Head of caudate nucleus (tissue), 42 donors: ENCODE results near the gene ATL1.

ENCODE experiments used
- DNase-seq, 42 donors: peaks; one replicate each; pipeline versions ENCODE4 v3.0.0 to v3.0.0-alpha.2; 2020 to 2021; ENCODE audit warnings: mixed read lengths in 7 of 42
- intact Hi-C: fragments of 100-400 bp; cut with DNase I; formaldehyde crosslinking; loops from one replicate; pipeline ENCODE4 v1.15.0; 2022

The ATL1 gene

GRCh38 chr14:50578433-50578832, 18.5 kb downstream of the ATL1 start:
- no peak for DNase-seq

GRCh38 chr14:50590464-50590863, 30.5 kb downstream of the ATL1 start:
- no peak for DNase-seq
- intact Hi-C loops = no loop called here

More at GRCh38 chr14:50578433-50578832, 18.5 kb downstream of the ATL1 start:
- intact Hi-C loops = no loop called here

- DNase-seq = no peak
- intact Hi-C loops = no loop called here
These were observed 34.8 kb downstream of the ATL1 start for GRCh38 chr14:50594577-50595316.

GRCh38 chr14:50598765-50599164, 38.8 kb downstream of the ATL1 start:
- intact Hi-C loops = no loop called here
- DNase-seq = no peak

- peak in 5 of 42 donors; percentile 15 to 58 (median 36) for DNase-seq
- intact Hi-C loops = loop anchor here (5.0 to 10.0 kb wide), 3 partner anchors 65 to 175 kb away; partner anchors contain the start of gene SAV1
These were observed 39.9 kb downstream of the ATL1 start for GRCh38 chr14:50599700-50600444.

- DNase-seq = peak in 5 of 42 donors; percentile 13 to 48 (median 39)
- intact Hi-C loops = loop anchor here (5.0 to 10.0 kb wide), 3 partner anchors 64 to 174 kb away; partner anchors contain the start of gene SAV1
These were observed 40.9 kb downstream of the ATL1 start for GRCh38 chr14:50600849-50601248.

- DNase-seq = no peak
- intact Hi-C loops = loop anchor here (5.0 to 10.0 kb wide), 3 partner anchors 63 to 173 kb away; partner anchors contain the start of gene SAV1
These were observed 41.4 kb downstream of the ATL1 start for GRCh38 chr14:50601394-50601793.

- intact Hi-C loops = loop anchor here (5.0 to 10.0 kb wide), 3 partner anchors 63 to 173 kb away; partner anchors contain the start of gene SAV1
- DNase-seq = peak in 1 of 42 donors; percentile 17
These were observed 42.1 kb downstream of the ATL1 start for GRCh38 chr14:50602035-50602434.

- intact Hi-C loops = loop anchor here (5.0 to 10.0 kb wide), 3 partner anchors 61 to 171 kb away; partner anchors contain the start of gene SAV1
- DNase-seq = no peak
These were observed 43.6 kb downstream of the ATL1 start for GRCh38 chr14:50603565-50603964.

GRCh38 chr14:50605766-50606165, 45.8 kb downstream of the ATL1 start:
- intact Hi-C loops = loop anchor here (10.0 kb wide), 2 partner anchors 59 to 169 kb away; partner anchors contain the start of gene SAV1
- DNase-seq = no peak

GRCh38 chr14:50606468-50606867, 46.5 kb downstream of the ATL1 start:
- DNase-seq = no peak
- intact Hi-C loops = loop anchor here (10.0 kb wide), 2 partner anchors 58 to 168 kb away; partner anchors contain the start of gene SAV1

- intact Hi-C loops = loop anchor here (10.0 kb wide), 2 partner anchors 58 to 168 kb away; partner anchors contain the start of gene SAV1
- no peak for DNase-seq
These were observed 47.2 kb downstream of the ATL1 start for GRCh38 chr14:50607181-50607580.

- intact Hi-C loops = loop anchor here (10.0 kb wide), 2 partner anchors 57 to 167 kb away; partner anchors contain the start of gene SAV1
- no peak for DNase-seq
These were observed 47.8 kb downstream of the ATL1 start for GRCh38 chr14:50607761-50608160.

- no peak for DNase-seq
- intact Hi-C loops = loop anchor here (10.0 kb wide), 2 partner anchors 56 to 166 kb away; partner anchors contain the start of gene SAV1
These were observed 48.4 kb downstream of the ATL1 start for GRCh38 chr14:50608302-50608851.

GRCh38 chr14:50610465-50610864, 50.5 kb downstream of the ATL1 start:
- intact Hi-C loops = loop anchor here (10.0 kb wide), 1 partner anchor 46 kb away; the partner anchor contains the start of gene ATL1
- no peak for DNase-seq

- intact Hi-C loops = loop anchor here (10.0 kb wide), 1 partner anchor 48 kb away; the partner anchor contains the start of gene ATL1
- no peak for DNase-seq
These were observed 52.9 kb downstream of the ATL1 start for GRCh38 chr14:50612806-50613205.

- peak in 3 of 42 donors; percentile 19 to 43 (median 27) for DNase-seq
- intact Hi-C loops = loop anchor here (10.0 kb wide), 1 partner anchor 50 kb away; the partner anchor contains the start of gene ATL1
These were observed 55.1 kb downstream of the ATL1 start for GRCh38 chr14:50615056-50615455.

GRCh38 chr14:50615552-50615951, 55.6 kb downstream of the ATL1 start:
- DNase-seq = peak in 31 of 42 donors; percentile 17 to 81 (median 54)

GRCh38 chr14:50616275-50616674, 56.3 kb downstream of the ATL1 start:
- no peak for DNase-seq
- intact Hi-C loops = loop anchor here (10.0 kb wide), 1 partner anchor 51 kb away; the partner anchor contains the start of gene ATL1

More at GRCh38 chr14:50615552-50615951, 55.6 kb downstream of the ATL1 start:
- intact Hi-C loops = loop anchor here (10.0 kb wide), 1 partner anchor 51 kb away; the partner anchor contains the start of gene ATL1
